Gastrocnemius medialis (tissue), 4 donors: Measurements from ENCODE around the gene S100A4.

Source experiments
- CTCF ChIP-seq, 5 experiments: fragments of 450-650 bp in 3 of 5; fragments of 200-600 bp in 2 of 5; sonication (generic) in 2 of 5; IDR thresholded peaks in 4 of 5; conservative IDR thresholded peaks in 1 of 5; 1 replicate in 4 of 5; 2 replicates in 1 of 5; pipeline ENCODE4 v1.5.1; 2016 to 2019; ENCODE audit warnings: antibody characterized with exemption in 5 of 5, mild to moderate bottlenecking in 3 of 5, moderate library complexity in 3 of 5
- POLR2A ChIP-seq, 2 donors: fragments of 450-650 bp; IDR thresholded peaks; one replicate each; pipeline ENCODE4 v1.6.1; 2017; ENCODE audit warnings: antibody characterized with exemption in 2 of 2, mild to moderate bottlenecking in 2 of 2, moderate library complexity in 2 of 2

DNA sequence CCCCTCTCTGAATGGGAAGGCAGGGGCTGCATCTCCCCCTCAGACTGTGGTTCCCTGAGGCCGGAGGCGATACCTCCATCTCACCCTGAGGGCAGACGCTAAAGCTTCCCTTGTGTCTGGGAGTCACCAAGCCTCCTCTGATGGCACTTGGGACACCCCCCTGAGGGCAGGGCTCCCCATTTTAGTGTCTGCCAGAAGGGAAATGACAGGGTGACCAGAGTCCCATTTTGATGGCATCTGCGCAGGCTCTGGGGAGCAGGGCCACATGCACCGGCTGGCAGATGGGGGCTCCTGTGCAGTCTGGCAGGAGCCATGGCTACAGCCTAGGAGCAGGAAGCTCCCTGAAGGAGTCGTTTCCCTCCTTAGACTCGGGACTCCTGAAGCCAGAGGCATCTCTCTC is 18.4 kb upstream of the S100A4 start:
- TF ChIP-seq POLR2A (IDR thresholded peaks at IDR 0.05) = no peak
- no peak for TF ChIP-seq CTCF (IDR thresholded peaks at IDR 0.05 in 4 of 5, conservative IDR thresholded peaks at IDR 0.05 in 1 of 5)
